Astrocyte (in vitro differentiated cells and primary cell): Measurements from ENCODE around the gene MRPS18A.

Source experiments
- EZH2 ChIP-seq: IDR thresholded peaks from 2 replicates; pipeline ENCODE4 v1.6.1; 2012; ENCODE audit warnings: mild to moderate bottlenecking, low read length, inconsistent platforms; ENCODE audit not compliant: insufficient read depth
- TF ChIP-seq, protein P1 (sequence below): IDR thresholded peaks from 2 replicates; pipeline ENCODE4 v1.5.1; 2011; ENCODE audit warnings: low read depth, mild to moderate bottlenecking, inconsistent platforms, low read length, moderate library complexity; ENCODE audit not compliant: insufficient read depth

DNA sequence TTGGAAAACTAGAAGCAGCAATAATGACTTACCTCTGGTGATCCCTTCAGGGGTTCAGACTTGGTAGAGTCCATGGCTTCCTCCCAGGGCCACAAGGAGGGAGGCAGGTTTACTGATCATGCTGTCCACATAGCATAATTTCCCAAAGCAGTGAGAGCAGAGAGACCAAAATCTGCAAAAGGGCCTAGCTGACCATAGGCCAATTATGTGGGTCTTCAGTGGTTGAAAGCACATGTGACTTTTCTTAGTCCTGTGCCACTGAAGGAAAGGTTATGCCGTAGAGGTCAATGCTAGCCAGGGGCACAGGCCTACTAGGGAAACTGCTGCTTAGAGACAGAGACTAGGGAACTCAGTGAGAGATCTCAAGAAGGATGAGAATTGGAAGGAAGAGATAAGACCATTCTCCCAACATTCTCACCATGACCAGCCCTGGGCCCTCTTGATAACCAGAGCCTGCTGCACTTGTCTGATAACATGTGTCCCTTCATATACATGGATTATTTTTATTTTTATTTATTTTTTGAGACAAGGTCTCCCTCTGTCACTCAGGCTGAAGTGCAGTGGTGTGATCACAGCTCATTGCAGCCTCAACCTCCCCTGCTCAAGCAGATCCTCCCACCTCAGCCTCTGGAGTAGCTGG lies 56.5 kb downstream of the MRPS18A start:
- TF ChIP-seq, protein P1, sequence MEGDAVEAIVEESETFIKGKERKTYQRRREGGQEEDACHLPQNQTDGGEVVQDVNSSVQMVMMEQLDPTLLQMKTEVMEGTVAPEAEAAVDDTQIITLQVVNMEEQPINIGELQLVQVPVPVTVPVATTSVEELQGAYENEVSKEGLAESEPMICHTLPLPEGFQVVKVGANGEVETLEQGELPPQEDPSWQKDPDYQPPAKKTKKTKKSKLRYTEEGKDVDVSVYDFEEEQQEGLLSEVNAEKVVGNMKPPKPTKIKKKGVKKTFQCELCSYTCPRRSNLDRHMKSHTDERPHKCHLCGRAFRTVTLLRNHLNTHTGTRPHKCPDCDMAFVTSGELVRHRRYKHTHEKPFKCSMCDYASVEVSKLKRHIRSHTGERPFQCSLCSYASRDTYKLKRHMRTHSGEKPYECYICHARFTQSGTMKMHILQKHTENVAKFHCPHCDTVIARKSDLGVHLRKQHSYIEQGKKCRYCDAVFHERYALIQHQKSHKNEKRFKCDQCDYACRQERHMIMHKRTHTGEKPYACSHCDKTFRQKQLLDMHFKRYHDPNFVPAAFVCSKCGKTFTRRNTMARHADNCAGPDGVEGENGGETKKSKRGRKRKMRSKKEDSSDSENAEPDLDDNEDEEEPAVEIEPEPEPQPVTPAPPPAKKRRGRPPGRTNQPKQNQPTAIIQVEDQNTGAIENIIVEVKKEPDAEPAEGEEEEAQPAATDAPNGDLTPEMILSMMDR: no peak
- no peak for TF ChIP-seq EZH2
